DMS79 treated with DMSO at 0.1 percent for 48 hours (cell line): ENCODE data around the gene SIPA1L3.

ENCODE experiments used
- DNase-seq: peaks from one replicate; lab custom pipeline; 2025; lab: John Stamatoyannopoulos, UW

Gene SIPA1L3

GRCh38 chr19:37975071-37975470 is 68.1 kb downstream of the SIPA1L3 start:
- no peak for DNase-seq

- DNase-seq = no peak
Measured at GRCh38 chr19:37975596-37976515, 68.8 kb downstream of the SIPA1L3 start.

GRCh38 chr19:37977391-37977790 is 70.4 kb downstream of the SIPA1L3 start:
- DNase-seq = no peak

- DNase-seq = no peak
Measured at GRCh38 chr19:37977992-37978391, 71.0 kb downstream of the SIPA1L3 start.

- DNase-seq = peak; percentile 62
Measured at GRCh38 chr19:37979547-37980082, 72.6 kb downstream of the SIPA1L3 start.

GRCh38 chr19:37980419-37981170 is 73.6 kb downstream of the SIPA1L3 start:
- peak; percentile 79 for DNase-seq

GRCh38 chr19:37981785-37982475 is 74.9 kb downstream of the SIPA1L3 start:
- no peak for DNase-seq

GRCh38 chr19:37982655-37983054 is 75.6 kb downstream of the SIPA1L3 start:
- DNase-seq = no peak

- no peak for DNase-seq
Measured at GRCh38 chr19:37983153-37983552, 76.1 kb downstream of the SIPA1L3 start.

- DNase-seq = no peak
Measured at GRCh38 chr19:37983916-37984315, 76.9 kb downstream of the SIPA1L3 start.

- DNase-seq = peak; percentile 63
Measured at GRCh38 chr19:37986048-37986750, 79.2 kb downstream of the SIPA1L3 start.

- no peak for DNase-seq
Measured at GRCh38 chr19:37987356-37988332, 80.6 kb downstream of the SIPA1L3 start.

GRCh38 chr19:37988758-37989635 is 82.0 kb downstream of the SIPA1L3 start:
- DNase-seq = no peak

GRCh38 chr19:37989855-37990254 is 82.8 kb downstream of the SIPA1L3 start:
- DNase-seq = no peak

- DNase-seq = no peak
Measured at GRCh38 chr19:37990362-37990761, 83.4 kb downstream of the SIPA1L3 start.

GRCh38 chr19:37991176-37991835 is 84.3 kb downstream of the SIPA1L3 start:
- no peak for DNase-seq

GRCh38 chr19:37991841-37992248 is 84.8 kb downstream of the SIPA1L3 start:
- peak; percentile 24 for DNase-seq

GRCh38 chr19:37992761-37993160 is 85.8 kb downstream of the SIPA1L3 start:
- DNase-seq = no peak

- DNase-seq = no peak
Measured at GRCh38 chr19:37994823-37995130, 87.8 kb downstream of the SIPA1L3 start.
